ENCODE data around the gene KIF17.
A peak's percentile ranks its signal among the peaks of the same experiment; 100 is the strongest.

Gene KIF17

GRCh38 chr1:20636785-20637347 lies 80.9 kb downstream of the KIF17 start:
- Mint-ChIP-seq H3K4me1 (peaks cover 10 to 15% of the 10 kb centered on the region in 2 donors), H3K9me3 (no peaks in the 10 kb centered on the region), H3K27me3 (no peaks in the 10 kb centered on the region), H3K36me3 (peaks cover 6 to 7% of the 10 kb centered on the region in 2 donors), H3K4me3 (no peak overlapping the region), H3K27ac (no peak overlapping the region)
- DNase-seq = no peak
- no peak for ATAC-seq (replicated peaks)

GRCh38 chr1:20634594-20635084 lies 83.2 kb downstream of the KIF17 start:
- no peak overlapping the region for H3K27ac Mint-ChIP-seq
- ATAC-seq (replicated peaks) (no peak), DNase-seq (no peak)
- H3K4me1 Mint-ChIP-seq = peaks cover 7 to 10% of the 10 kb centered on the region in 2 donors
- peaks cover 2 to 3% of the 10 kb centered on the region in 2 donors for H3K36me3 Mint-ChIP-seq
- no peaks in the 10 kb centered on the region for H3K9me3 Mint-ChIP-seq
- no peaks in the 10 kb centered on the region for H3K27me3 Mint-ChIP-seq
- peak overlapping the region; percentile 83 for H3K4me3 Mint-ChIP-seq

- Mint-ChIP-seq H3K27ac (peak overlapping the region; percentile 76), H3K4me3 (peak overlapping the region; percentile 83), H3K36me3 (peaks cover 2 to 3% of the 10 kb centered on the region in 2 donors), H3K4me1 (peaks cover 7 to 10% of the 10 kb centered on the region in 2 donors), H3K9me3 (peaks cover under 1 to 2% of the 10 kb centered on the region in 2 donors), H3K27me3 (no peaks in the 10 kb centered on the region)
- ATAC-seq (replicated peaks) (peak; percentile 13 to 16), DNase-seq (no peak)
Measured at GRCh38 chr1:20634065-20634593, 83.7 kb downstream of the KIF17 start.

GRCh38 chr1:20633190-20634064 lies 84.4 kb downstream of the KIF17 start, which contains the start of gene PINK1:
TSS of gene PINK1 (plus strand) at chr1:20633458. CDS start at chr1:20633549, 91 bp downstream.
- H3K27me3 Mint-ChIP-seq = no peaks in the 10 kb centered on the region
- peaks cover 3 to 4% of the 10 kb centered on the region in 2 donors for H3K9me3 Mint-ChIP-seq
- H3K27ac Mint-ChIP-seq = peak within 1 kb of the TSS; percentile 76
- peaks cover 2 to 3% of the 10 kb centered on the region in 2 donors for H3K36me3 Mint-ChIP-seq
- peaks cover 7 to 10% of the 10 kb centered on the region in 2 donors for H3K4me1 Mint-ChIP-seq
- DNase-seq = peak; percentile 80
- H3K4me3 Mint-ChIP-seq = peak within 1 kb of the TSS; percentile 83
- ATAC-seq (replicated peaks) = peak; percentile 92

- Mint-ChIP-seq H3K27ac (no peak overlapping the region), H3K27me3 (peaks cover 7 to 10% of the 10 kb centered on the region in 2 donors), H3K4me3 (peak overlapping the region; percentile 33 to 78), H3K36me3 (peaks cover 1 to 6% of the 10 kb centered on the region in 2 donors), H3K4me1 (peaks cover 7 to 10% of the 10 kb centered on the region in 2 donors), H3K9me3 (peaks cover 9 to 10% of the 10 kb centered on the region in 2 donors)
- no peak for ATAC-seq (replicated peaks)
- no peak for DNase-seq
Measured at GRCh38 chr1:20632386-20632785, 85.4 kb downstream of the KIF17 start.

GRCh38 chr1:20630729-20631128 lies 87.1 kb downstream of the KIF17 start:
- Mint-ChIP-seq H3K4me3 (no peak overlapping the region), H3K9me3 (peaks cover 9 to 10% of the 10 kb centered on the region in 2 donors), H3K27me3 (peaks cover 19 to 20% of the 10 kb centered on the region in 2 donors), H3K36me3 (peaks cover 0 to 4% of the 10 kb centered on the region in 2 donors), H3K4me1 (peaks cover 7% of the 10 kb centered on the region in 2 donors), H3K27ac (no peak overlapping the region)
- ATAC-seq (replicated peaks) = no peak
- DNase-seq = no peak

- H3K4me1 Mint-ChIP-seq = no peaks in the 10 kb centered on the region
- peaks cover 28 to 33% of the 10 kb centered on the region in 2 donors for H3K27me3 Mint-ChIP-seq
- no peak overlapping the region for H3K27ac Mint-ChIP-seq
- peaks cover 9 to 10% of the 10 kb centered on the region in 2 donors for H3K9me3 Mint-ChIP-seq
- H3K36me3 Mint-ChIP-seq = peaks cover 0 to 4% of the 10 kb centered on the region in 2 donors
- no peak for DNase-seq
- ATAC-seq (replicated peaks) = no peak
- no peak overlapping the region for H3K4me3 Mint-ChIP-seq
Measured at GRCh38 chr1:20626524-20626923, 91.3 kb downstream of the KIF17 start.

GRCh38 chr1:20626098-20626427 lies 91.7 kb downstream of the KIF17 start:
- Mint-ChIP-seq H3K9me3 (peaks cover 9 to 10% of the 10 kb centered on the region in 2 donors), H3K4me1 (no peaks in the 10 kb centered on the region), H3K36me3 (peaks cover 0 to 4% of the 10 kb centered on the region in 2 donors), H3K27me3 (peaks cover 28 to 33% of the 10 kb centered on the region in 2 donors), H3K27ac (no peak overlapping the region), H3K4me3 (no peak overlapping the region)
- ATAC-seq (replicated peaks) (no peak), DNase-seq (no peak)

GRCh38 chr1:20625176-20626097 lies 92.4 kb downstream of the KIF17 start:
- Mint-ChIP-seq H3K9me3 (peaks cover 9 to 10% of the 10 kb centered on the region in 2 donors), H3K4me1 (no peaks in the 10 kb centered on the region), H3K27me3 (peaks cover 28 to 33% of the 10 kb centered on the region in 2 donors), H3K27ac (no peak overlapping the region), H3K4me3 (no peak overlapping the region), H3K36me3 (peaks cover 0 to 4% of the 10 kb centered on the region in 2 donors)
- ATAC-seq (replicated peaks) (no peak), DNase-seq (no peak)

- Mint-ChIP-seq H3K4me3 (no peak overlapping the region), H3K27me3 (peaks cover 28 to 33% of the 10 kb centered on the region in 2 donors), H3K36me3 (peaks cover 0 to 4% of the 10 kb centered on the region in 2 donors), H3K9me3 (peaks cover 9 to 10% of the 10 kb centered on the region in 2 donors), H3K27ac (no peak overlapping the region), H3K4me1 (no peaks in the 10 kb centered on the region)
- DNase-seq (no peak), ATAC-seq (replicated peaks) (no peak)
Measured at GRCh38 chr1:20624709-20625108, 93.1 kb downstream of the KIF17 start.

GRCh38 chr1:20621012-20621411 lies 96.8 kb downstream of the KIF17 start:
- ATAC-seq (replicated peaks) = no peak

GRCh38 chr1:20619999-20620398 lies 97.8 kb downstream of the KIF17 start:
- Mint-ChIP-seq H3K27ac (no peak overlapping the region), H3K27me3 (peaks cover 17 to 18% of the 10 kb centered on the region in 2 donors), H3K4me1 (no peaks in the 10 kb centered on the region), H3K36me3 (no peaks in the 10 kb centered on the region), H3K9me3 (no peaks in the 10 kb centered on the region), H3K4me3 (no peak overlapping the region)
- no peak for ATAC-seq (replicated peaks)
- DNase-seq = no peak

More at GRCh38 chr1:20621012-20621411, 96.8 kb downstream of the KIF17 start:
- Mint-ChIP-seq H3K36me3 (no peaks in the 10 kb centered on the region), H3K27me3 (peaks cover 18 to 25% of the 10 kb centered on the region in 2 donors), H3K4me3 (no peak overlapping the region), H3K4me1 (no peaks in the 10 kb centered on the region), H3K9me3 (no peaks in the 10 kb centered on the region), H3K27ac (no peak overlapping the region)
- no peak for DNase-seq

- ATAC-seq (replicated peaks) (no peak), DNase-seq (no peak)
- no peaks in the 10 kb centered on the region for H3K9me3 Mint-ChIP-seq
- H3K27me3 Mint-ChIP-seq = peaks cover 9% of the 10 kb centered on the region in 2 donors
- H3K4me3 Mint-ChIP-seq = no peak overlapping the region
- H3K4me1 Mint-ChIP-seq = no peaks in the 10 kb centered on the region
- no peaks in the 10 kb centered on the region for H3K36me3 Mint-ChIP-seq
- H3K27ac Mint-ChIP-seq = no peak overlapping the region
Measured at GRCh38 chr1:20618550-20618949, 99.3 kb downstream of the KIF17 start.
